Vagina (tissue), 2 donors: Measurements from ENCODE around the gene MTSS2. TPM values are rescaled to one million over a fixed set of nuclear protein-coding genes. Genes with fewer than 3 reads are reported as not detected.

Source experiments
- DNase-seq, 2 donors: peaks; one replicate each; pipeline ENCODE4 v3.0.0-alpha.2; 2017; ENCODE audit errors: extremely low spot score in 2 of 2
- H3K27ac ChIP-seq: fragments of 200-600 bp; sonication (generic); one replicate; pipeline ENCODE4 v1.5.1; 2019
- H3K27me3 ChIP-seq: fragments of 200-600 bp; sonication (generic); one replicate; pipeline ENCODE4 v1.5.1; 2019
- H3K36me3 ChIP-seq, 2 donors: fragments of 200-600 bp; sonication (generic); one replicate each; pipeline ENCODE4 v1.5.1; 2017 to 2019
- H3K4me1 ChIP-seq: fragments of 200-600 bp; sonication (generic); one replicate; pipeline ENCODE4 v1.5.1; 2019
- H3K4me3 ChIP-seq, 2 donors: fragments of 200-600 bp; sonication (generic); 1 replicate in 1 of 2; 2 replicates in 1 of 2; pipeline ENCODE4 v1.5.1; 2016 to 2019
- H3K9me3 ChIP-seq: fragments of 200-600 bp; sonication (generic); one replicate; pipeline ENCODE4 v1.5.1; 2019
- CTCF ChIP-seq, 3 experiments: fragments of 450-650 bp in 2 of 3; fragments of 200-600 bp in 1 of 3; sonication (generic) in 1 of 3; IDR thresholded peaks; one replicate each; pipeline ENCODE4 v1.5.1; 2017 to 2019; ENCODE audit warnings: antibody characterized with exemption in 3 of 3, mild to moderate bottlenecking in 2 of 3, moderate library complexity in 2 of 3
- POLR2A ChIP-seq, 2 donors: fragments of 450-650 bp; IDR thresholded peaks; one replicate each; pipeline ENCODE4 v1.6.1; 2017; ENCODE audit warnings: antibody characterized with exemption in 2 of 2, mild to moderate bottlenecking in 2 of 2, moderate library complexity in 2 of 2
- POLR2AphosphoS5 ChIP-seq, 2 donors: sonication (generic); formaldehyde crosslinking; IDR thresholded peaks; one replicate each; pipeline ENCODE4 v1.9.0; 2017; ENCODE audit warnings: antibody characterized with exemption in 2 of 2, mild to moderate bottlenecking in 2 of 2, low read depth in 1 of 2; ENCODE audit not compliant: insufficient read depth in 1 of 2
- intact Hi-C: fragments of 100-400 bp; cut with DNase I; formaldehyde crosslinking; loops from one replicate; pipeline ENCODE4 v1.15.1; 2023
- total RNA-seq: library from RNA; depleted of rRNA; stranded (reverse); fragments of >200 nt; gene quantifications from one replicate; pipeline ENCODE4 v1.2.3, GENCODE V29; 2016

The MTSS2 gene
- total RNA-seq, 1 donor from 2014 or later = 102 TPM

GRCh38 chr16:70656712-70657263, 29.1 kb downstream of the MTSS2 start:
- Histone ChIP-seq H3K4me1 (peaks cover 13% of the 10 kb centered on the region), H3K4me3 (no peak overlapping the region), H3K27ac (no peak overlapping the region), H3K27me3 (no peaks in the 10 kb centered on the region), H3K36me3 (no peaks in the 10 kb centered on the region), H3K9me3 (no peaks in the 10 kb centered on the region)
- TF ChIP-seq POLR2A (IDR thresholded peaks at IDR 0.05) (no peak), CTCF (IDR thresholded peaks at IDR 0.05) (no peak), POLR2AphosphoS5 (IDR thresholded peaks at IDR 0.05; ENCODE audit: insufficient read depth in 1 of 2, low read depth in 1 of 2) (no peak)
- DNase-seq = no peak
- intact Hi-C loops = loop anchor here (10.0 kb wide), 1 partner anchor 132 kb away; the partner anchor contains the start of genes COG4 and SF3B3

- intact Hi-C loops = loop anchor here (10.0 kb wide), 1 partner anchor 131 kb away; the partner anchor contains the start of genes COG4 and SF3B3
- no peaks in the 10 kb centered on the region for H3K9me3 ChIP-seq
- no peak for TF ChIP-seq POLR2A (IDR thresholded peaks at IDR 0.05)
- no peak for TF ChIP-seq CTCF (IDR thresholded peaks at IDR 0.05)
- TF ChIP-seq POLR2AphosphoS5 (IDR thresholded peaks at IDR 0.05; ENCODE audit: insufficient read depth in 1 of 2, low read depth in 1 of 2) = no peak
- H3K36me3 ChIP-seq = no peaks in the 10 kb centered on the region
- peaks cover 8% of the 10 kb centered on the region for H3K4me1 ChIP-seq
- no peak for DNase-seq
- no peak overlapping the region for H3K27ac ChIP-seq
- no peak overlapping the region for H3K4me3 ChIP-seq
- H3K27me3 ChIP-seq = no peaks in the 10 kb centered on the region
These were observed 29.7 kb downstream of the MTSS2 start for GRCh38 chr16:70656065-70656711.

- intact Hi-C loops = loop anchor here (10.0 kb wide), 1 partner anchor 129 kb away; the partner anchor contains the start of genes COG4 and SF3B3
- Histone ChIP-seq H3K4me1 (peaks cover 8% of the 10 kb centered on the region), H3K27ac (peak overlapping the region; percentile 55), H3K27me3 (no peaks in the 10 kb centered on the region), H3K9me3 (no peaks in the 10 kb centered on the region), H3K36me3 (no peaks in the 10 kb centered on the region), H3K4me3 (peak overlapping the region in 1 of 2 donors; percentile 5)
- DNase-seq = no peak
- peak in 1 of 2 donors; percentile 86 for TF ChIP-seq POLR2AphosphoS5 (IDR thresholded peaks at IDR 0.05; ENCODE audit: insufficient read depth in 1 of 2, low read depth in 1 of 2)
- TF ChIP-seq CTCF (IDR thresholded peaks at IDR 0.05) = peak; percentile 67 to 96 (median 93)
- TF ChIP-seq POLR2A (IDR thresholded peaks at IDR 0.05) = no peak
These were observed 31.8 kb downstream of the MTSS2 start for GRCh38 chr16:70653809-70654771.

- Histone ChIP-seq H3K4me1 (peaks cover 8% of the 10 kb centered on the region), H3K9me3 (no peaks in the 10 kb centered on the region), H3K27ac (no peak overlapping the region), H3K36me3 (no peaks in the 10 kb centered on the region), H3K27me3 (no peaks in the 10 kb centered on the region), H3K4me3 (no peak overlapping the region)
- no peak for DNase-seq
- TF ChIP-seq CTCF (IDR thresholded peaks at IDR 0.05) = no peak
- TF ChIP-seq POLR2AphosphoS5 (IDR thresholded peaks at IDR 0.05; ENCODE audit: insufficient read depth in 1 of 2, low read depth in 1 of 2) = no peak
- TF ChIP-seq POLR2A (IDR thresholded peaks at IDR 0.05) = no peak
- intact Hi-C loops = loop anchor here (10.0 kb wide), 1 partner anchor 129 kb away; the partner anchor contains the start of genes COG4 and SF3B3
These were observed 32.4 kb downstream of the MTSS2 start for GRCh38 chr16:70653406-70653805.
